Measurements from ENCODE around the gene PTH2.
"Not testable (repeated sequence)": the region's sequence is repeated elsewhere in the genome, so short reads cannot be mapped to it uniquely, and the experiment has no call there.

PTH2 gene, protein sequence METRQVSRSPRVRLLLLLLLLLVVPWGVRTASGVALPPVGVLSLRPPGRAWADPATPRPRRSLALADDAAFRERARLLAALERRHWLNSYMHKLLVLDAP

DNA sequence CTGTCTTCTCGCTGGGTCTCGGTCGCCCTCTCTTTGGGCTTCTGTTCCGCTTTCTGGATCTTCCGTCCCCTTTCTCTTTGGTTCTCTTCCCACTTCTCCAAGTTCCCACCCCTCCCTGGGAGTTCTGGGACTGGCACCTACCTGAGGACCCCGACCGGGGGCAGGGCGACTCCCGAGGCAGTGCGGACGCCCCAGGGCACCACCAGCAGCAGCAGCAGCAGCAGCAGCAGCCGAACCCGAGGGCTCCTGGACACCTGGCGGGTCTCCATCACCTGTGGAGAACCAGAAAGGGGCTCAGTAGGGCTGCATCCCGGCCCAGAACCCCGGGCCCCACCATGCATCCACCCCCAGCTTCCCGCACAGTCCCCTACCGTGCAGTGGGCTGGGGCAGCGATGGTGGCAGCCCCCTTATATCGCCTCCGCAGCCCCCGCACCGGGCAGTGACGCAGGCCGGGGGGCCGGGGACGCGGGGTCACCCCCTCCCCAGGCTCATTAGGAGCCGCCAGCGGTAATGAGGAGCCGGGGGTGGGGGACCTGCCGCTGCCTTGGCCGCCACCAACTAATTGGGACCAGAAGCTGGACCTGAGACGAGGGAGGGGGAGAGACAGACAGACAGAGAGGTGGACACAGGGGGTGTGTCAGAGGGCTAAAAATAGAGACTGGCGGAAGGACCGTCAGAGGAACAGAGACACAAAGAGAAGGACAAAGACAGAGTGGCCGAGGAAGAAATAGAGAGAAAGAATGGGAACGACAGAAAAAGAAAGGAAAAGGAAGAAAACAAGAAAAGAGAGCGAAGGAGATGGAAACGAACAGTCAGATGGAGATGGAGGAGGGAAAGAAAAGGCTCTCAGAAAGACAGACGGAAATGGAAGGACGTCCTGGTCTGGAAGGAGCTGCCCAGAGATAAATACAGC is at the start of gene PTH2:
PTH2 (minus strand) TSS at position 371 of the 914 bp plus-strand sequence; CDS start at position 269, 102 bp downstream.
- no peak for DNase-seq

DNA sequence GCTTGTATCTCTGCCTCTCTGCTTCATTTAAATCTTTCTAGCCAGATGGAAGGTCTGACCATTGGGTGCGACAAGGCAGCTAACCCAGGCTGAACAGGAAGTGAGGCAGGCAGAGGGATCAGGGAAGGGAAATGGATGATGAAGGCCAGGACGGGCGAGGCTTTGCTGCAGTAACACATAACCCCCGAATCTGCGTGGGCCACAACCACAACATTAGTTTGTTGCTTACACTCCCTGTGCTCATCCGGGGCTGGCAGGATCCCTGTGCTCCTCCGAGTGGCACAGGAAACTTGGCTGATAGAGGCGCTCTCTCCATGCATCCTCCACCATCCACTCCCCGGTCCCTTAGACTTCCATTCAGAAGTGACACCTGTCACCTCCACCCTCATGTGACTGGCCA is 49.7 kb upstream of the PTH2 start:
- no peak for DNase-seq

DNA sequence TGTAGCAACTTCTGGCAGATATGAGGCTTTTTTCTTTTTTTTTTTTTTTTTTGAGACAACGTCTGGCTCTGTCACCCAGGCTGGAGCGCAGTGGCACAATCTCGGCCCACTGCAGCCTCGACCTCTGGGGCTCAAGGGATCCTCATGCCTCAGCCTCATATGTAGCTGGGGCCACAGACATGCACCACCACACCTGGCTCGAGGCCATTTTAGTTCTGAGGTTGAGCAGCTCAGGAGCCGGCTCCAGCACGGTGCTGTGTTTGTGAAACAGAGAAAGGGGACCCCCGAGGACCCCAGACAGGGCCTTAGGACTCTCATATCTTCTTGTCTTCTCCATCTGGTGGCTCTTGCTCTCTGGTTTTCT is 47.4 kb upstream of the PTH2 start:
- DNase-seq, result no peak

DNA sequence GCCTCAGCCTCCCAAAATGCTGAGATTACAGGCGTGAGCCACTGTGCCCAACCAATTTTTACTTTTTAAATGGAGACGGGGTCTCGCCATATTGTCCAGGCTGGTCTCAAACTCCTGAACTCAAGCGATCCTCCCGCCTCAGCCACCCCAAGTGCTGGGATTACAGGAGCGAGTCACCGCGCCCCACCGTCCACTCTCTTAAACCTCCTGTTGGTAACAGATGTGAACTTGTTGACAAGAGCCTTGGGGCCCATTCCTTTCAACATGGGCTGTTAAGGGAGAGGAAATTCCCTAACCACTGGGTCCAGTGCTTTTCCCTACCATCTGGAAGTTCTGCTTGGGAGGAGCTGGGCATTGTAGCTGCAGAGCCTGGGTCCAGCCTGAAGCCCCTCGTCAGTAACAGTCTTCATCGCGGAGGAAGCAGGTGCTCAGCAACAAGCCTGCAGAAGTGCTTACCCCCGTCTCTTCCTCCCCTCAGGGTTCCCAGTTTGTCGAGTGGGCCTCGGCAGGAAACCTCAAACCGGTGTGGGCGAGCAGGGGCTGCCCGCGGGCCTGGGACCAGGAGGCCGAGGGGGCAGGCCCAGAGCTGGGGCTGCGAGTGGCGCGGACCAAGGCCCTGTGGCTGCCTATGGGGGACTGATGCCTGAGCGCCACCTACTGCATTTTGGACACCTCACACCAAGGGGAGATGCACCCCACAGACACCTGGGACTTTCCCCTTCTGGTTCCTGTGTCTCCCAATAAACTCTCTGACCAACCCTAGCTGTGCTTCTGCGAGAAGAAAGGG is 46.8 kb upstream of the PTH2 start:
- DNase-seq, result no peak

DNA sequence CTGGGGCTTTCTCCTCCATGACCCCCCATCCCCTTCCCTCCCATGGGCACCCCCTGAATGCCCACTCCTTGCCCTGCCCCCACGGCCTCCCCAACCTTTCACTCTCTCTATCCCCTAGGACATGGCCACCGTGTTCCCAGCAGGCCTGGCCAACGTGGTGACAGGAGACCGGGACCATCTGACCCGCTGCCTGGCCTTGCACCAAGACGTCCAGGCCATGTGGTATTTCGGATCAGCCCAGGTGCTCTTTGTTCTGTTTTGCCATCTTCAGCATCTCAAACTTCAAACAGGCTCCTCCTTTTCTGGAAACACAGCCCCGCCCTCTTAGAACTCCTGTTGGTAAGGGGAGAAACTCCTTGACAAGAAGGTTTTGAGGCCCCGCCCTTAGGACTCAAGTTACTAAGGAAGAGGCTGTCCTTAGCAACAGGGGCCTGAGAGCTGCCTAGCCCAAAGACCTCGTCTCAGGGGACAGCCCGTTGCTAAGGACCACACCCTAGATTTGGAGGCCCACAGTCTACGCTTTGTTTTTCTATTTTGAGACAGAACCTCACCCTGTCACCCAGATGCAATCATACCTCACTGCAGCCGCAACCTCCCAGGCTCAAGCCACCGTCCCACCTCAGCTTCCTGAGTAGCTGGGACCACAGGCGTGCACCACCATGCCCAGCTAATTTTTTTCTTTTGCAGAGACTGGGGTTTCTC is 45.7 kb upstream of the PTH2 start:
- no peak for DNase-seq

DNA sequence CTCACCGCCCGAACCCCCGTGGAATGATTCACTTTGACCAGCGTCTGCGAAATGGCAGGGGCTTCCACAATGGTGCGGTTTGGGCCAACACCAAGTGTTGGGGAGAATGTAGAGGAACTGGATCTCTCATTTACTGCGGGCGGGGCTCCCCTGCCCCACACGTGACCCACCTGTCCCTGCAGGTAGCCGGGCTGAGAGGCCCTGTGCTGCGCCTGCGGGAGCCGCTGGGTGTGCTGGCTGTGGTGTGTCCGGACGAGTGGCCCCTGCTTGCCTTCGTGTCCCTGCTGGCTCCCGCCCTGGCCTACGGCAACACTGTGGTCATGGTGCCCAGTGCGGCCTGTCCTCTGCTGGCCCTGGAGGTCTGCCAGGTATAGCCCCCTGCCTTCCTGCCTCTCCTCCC is 45.0 kb upstream of the PTH2 start:
- no peak for DNase-seq

DNA sequence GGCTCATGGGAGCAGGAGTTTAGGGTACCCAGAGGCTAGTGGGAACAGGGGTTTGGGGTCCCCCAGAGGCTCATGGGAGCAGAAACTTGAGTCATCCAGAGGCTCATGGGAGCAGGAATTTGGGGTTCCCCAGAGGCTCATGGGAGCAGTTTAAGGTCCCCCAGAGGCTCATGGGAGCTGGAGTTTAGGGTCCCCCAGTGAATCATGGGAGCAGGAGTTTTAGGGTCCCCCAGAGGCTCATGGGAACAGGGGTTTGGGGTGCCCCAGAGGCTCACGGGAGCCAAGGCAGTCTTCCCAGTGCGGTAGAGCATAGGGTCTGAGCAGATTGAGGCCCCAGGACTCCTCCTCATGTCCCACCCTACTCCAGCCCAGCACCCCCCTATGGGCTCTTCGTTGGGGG is 42.1 kb upstream of the PTH2 start:
- no peak for DNase-seq

DNA sequence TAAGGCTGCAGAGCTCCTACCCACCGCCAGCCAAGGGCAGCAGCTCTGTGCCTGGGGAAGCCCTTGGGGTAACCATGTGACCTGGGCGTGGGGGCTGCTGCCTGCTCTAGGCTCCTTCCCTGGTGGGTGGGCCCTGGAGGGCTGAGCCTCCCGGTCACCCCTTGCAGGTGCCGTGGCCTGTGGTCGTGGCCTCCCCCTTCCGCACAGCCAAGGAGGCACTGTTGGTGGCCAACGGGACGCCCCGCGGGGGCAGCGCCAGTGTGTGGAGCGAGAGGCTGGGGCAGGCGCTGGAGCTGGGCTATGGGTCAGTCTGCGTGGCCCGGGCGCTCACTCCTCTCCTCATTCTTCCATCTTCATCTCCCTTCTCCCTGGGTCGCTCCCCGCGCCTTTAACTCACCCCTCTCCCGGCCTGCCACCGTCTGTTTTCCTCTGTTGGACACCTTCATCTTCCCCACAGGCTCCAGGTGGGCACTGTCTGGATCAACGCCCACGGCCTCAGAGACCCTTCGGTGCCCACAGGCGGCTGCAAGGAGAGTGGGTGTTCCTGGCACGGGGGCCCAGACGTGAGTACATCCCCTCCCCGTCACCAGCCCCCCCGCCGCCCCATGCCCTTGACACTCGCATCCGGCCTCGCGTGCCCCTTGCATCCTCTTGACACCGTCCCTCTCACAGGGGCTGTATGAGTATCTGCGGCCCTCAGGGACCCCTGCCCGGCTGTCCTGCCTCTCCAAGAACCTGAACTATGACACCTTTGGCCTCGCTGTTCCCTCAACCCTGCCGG is 40.9 kb upstream of the PTH2 start:
- no peak for DNase-seq

DNA sequence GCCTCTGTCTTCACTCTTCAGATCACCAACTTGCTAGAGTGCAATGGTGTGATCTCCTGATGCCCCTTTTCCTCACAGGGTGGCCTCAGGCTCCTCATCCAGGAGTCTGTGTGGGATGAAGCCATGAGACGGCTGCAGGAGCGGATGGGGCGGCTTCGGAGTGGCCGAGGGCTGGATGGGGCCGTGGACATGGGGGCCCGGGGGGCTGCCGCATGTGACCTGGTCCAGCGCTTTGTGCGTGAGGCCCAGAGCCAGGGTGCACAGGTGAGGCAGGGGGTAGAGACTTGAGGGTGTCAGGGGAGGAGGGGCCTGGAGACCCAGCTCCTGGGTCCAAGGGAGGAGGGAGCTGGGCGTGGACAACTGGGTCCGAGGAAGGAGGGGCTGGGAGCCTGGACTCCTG is 39.3 kb upstream of the PTH2 start:
- no peak for DNase-seq

DNA sequence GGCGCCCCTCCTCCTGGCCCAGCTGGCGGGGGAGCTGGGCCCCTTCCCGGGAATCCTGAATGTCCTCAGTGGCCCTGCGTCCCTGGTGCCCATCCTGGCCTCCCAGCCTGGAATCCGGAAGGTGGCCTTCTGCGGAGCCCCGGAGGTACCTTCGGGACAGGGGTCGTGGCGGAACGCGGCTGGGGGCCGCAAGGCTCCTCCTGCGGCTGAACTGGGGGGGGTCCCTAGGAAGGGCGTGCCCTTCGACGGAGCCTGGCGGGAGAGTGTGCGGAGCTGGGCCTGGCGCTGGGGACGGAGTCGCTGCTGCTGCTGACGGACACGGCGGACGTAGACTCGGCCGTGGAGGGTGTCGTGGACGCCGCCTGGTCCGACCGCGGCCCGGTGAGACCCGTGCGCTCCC is 38.4 kb upstream of the PTH2 start:
- no peak for DNase-seq

DNA sequence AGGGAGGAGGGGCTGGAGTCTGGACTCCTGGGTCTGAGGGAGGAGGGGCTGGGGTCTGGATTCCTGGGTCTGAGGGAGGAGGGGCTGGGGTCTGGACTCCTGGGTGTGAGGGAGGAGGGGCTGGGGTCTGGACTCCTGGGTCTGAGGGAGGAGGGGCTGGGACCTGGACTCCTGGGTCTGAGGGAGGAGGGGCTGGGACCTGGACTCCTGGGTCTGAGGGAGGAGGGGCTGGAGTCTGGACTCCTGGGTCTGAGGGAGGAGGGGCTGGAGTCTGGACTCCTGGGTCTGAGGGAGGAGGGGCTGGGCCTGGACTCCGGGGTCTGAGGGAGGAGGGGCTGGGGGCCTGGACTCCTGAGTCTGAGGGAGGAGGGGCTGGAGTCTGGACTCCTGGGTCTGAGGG is 37.9 kb upstream of the PTH2 start:
- not testable (repeated sequence) for DNase-seq

DNA sequence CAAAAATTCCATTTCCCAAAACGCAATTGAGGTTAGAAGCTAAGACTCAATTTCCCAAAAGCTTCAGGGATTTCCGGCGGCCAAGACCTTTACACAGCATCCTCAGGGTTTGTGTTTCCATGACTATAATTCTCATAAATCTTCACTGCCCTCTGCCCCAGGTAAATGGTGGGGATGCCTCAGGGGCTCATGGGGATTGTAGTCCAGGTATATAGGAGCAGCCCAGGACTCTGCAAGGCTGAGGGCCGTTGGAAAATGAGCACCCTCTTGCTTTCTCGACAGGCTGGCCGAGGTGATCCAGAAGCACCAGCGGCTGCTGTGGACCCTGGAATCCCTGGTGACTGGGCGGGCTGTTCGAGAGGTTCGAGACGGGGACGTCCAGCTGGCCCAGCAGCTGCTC is 36.1 kb upstream of the PTH2 start:
- no peak for DNase-seq

DNA sequence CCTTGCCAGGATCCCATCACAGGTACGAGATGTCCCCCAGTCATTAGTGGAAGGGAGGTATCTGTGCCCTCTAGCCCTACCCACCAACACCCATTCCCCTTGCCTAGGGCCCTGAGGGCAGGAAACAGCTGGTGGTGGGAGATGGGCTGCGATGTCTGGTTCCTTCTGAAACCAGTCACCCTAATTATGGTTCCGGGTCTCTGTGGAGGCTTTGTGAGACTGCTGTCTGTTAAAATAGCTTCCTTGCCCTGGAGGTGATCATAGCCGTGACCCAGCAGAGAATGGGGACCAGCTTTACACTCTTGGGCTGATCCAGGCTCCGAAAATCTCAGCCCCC is 35.3 kb upstream of the PTH2 start:
- no peak for DNase-seq

DNA sequence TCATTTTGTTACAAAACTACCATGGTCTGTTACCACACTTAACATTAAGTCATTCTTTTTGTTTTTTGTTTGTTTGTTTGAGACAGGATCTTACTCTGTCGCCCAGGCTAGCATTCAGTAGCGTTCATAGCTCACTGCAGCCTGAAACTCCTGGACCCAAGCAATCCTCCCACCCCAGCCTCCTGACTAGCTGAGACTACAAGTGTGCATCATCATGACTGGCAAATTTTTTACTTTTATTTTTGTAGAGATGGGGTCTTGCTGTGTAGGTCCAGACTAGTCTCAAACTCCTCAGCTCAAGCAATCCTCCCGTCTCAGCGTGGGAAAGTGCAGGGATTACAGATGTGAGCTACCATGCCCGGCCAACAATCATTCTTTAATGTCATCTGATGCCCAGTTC is 33.1 kb upstream of the PTH2 start:
- no peak for DNase-seq

DNA sequence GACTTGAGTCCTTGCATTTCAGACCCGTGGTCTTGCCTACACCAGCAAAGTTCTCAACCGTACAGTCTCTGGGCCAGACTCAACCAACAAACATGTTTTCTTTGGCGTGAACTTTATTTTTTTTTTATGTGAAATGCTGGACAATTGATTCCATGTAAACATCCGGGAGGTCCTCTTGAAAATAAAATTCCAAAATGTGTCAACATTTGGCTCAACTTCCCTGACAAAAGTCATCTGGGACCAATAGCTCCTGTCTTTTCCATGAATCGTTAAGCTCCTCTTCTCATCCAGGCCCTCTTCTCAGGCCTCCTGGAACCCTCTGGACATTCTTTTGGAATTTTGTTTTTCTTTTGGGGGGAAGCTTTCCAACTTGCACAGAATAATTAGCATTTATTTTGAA is 32.5 kb upstream of the PTH2 start:
- DNase-seq, result no peak

DNA sequence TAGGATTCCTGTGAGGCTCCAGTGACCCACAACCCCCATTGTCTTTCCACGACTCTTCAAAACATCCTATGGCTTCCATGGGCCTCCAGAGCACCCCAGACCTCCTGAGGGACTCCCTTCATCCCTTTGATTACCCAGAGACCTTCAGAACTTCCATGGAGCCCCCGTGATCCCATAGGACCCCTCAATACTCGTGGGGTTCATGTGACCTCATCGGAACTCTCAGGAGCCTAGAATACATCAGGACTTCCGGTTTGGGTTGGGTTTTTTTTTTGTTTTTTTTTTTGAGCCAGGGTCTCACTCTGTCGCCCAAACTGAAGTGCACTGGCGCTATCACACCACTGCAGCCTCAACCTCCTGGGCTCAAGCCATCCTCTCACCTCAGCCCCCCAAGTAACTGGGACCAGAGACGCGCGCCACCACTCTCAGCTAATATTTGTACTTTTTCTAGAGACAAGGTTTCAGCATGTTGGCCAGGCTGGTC is 30.6 kb upstream of the PTH2 start:
- no peak for DNase-seq

DNA sequence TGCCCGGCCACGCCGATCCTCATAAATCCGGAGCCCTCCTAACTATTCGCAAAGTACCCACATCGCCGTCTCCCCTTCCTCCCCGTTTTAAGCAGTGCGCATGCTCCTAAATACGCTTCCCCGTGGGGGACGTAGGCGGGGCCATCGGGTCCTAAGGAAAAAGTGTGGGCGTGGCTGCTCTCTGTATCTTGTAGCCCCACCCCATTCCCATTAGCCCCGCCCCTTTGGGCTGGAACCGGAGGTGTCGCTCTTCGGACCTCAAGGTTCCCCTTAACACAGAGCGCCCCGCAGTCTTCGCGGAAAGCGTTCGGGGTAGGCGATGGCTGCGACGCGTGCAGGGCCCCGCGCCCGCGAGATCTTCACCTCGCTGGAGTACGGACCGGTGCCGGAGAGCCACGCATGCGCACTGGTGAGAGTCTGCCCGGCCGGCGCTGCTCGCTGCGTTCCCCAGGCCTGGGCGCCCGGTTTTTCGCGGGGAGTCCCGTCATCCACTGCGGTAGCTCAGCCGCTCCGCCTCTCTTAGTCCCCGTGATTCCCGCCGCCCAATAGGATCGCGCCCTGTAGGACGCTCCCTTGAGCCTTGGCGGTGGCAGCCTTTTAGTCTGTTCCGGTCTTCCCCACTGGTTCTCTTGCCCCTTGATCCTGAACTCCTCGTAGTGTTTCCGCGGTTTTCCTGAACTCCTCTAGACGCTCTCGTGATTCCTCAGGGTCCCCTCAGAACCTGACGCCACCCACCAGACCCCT is 29.9 kb upstream of the PTH2 start, which contains the start of gene ALDH16A1:
ALDH16A1 (plus strand) TSS at position 213 of the 744 bp plus-strand sequence; CDS start at position 320, 107 bp downstream.
- DNase-seq, result peak; percentile 79 to 95

DNA sequence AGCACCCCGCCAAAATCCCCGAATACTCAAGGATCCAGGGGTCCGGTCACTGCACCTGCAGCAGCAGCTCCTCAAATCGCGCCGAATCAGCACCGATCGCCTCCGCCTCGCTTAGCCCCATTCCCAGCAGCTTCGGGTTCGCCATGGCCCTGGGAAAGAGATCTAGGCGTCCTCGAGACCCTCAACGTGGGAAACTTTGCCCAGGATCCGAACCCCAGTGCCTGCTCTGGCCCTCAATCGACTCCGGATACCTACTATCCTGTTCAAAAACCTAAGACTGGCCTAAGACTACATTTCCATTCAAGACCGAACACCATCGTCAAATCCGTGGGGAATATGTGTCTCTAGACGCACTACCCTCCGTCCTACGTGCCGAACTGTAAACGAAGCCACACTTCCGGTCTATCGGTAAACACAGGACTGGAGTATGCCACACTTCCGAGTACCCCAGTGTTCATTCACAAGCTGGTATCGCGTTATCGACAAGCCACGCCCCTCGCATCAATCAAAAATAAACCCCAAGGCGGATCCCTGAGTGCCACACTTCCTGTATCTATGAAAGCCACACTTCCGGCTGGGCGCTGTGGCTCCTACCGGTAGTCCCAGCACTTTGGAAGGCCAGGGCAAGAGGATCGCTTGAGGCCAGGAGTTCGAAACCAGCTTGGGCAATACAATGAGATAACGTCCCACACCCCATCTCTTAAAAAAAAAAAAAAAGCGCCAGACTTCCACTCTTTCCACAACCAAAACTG is 28.4 kb upstream of the PTH2 start, which contains the start of gene PIH1D1:
PIH1D1 (minus strand) TSS at position 385 of the 752 bp plus-strand sequence; CDS start at position 145, 240 bp downstream.
- peak; percentile 95 to 96 for DNase-seq

DNA sequence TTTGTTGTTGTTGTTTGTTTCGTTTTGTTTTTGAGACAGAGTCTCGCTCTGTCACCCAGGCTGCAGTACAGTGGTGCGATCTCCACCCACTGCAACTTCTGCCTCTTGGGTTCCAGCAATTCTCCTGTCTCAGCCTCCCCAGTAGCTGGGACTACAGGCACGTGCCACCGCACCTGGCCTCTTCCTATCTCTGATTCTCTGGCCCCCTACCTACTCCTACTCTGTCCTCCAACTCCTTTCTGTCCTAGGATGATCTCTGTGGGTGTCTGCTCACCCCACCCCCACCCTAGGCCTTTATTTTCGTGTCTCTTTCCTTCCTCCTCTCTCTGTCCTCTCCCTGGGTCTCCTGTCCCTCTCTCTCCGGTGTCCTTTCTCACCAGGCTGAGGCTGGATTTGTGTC is 27.2 kb upstream of the PTH2 start:
- DNase-seq, result no peak

DNA sequence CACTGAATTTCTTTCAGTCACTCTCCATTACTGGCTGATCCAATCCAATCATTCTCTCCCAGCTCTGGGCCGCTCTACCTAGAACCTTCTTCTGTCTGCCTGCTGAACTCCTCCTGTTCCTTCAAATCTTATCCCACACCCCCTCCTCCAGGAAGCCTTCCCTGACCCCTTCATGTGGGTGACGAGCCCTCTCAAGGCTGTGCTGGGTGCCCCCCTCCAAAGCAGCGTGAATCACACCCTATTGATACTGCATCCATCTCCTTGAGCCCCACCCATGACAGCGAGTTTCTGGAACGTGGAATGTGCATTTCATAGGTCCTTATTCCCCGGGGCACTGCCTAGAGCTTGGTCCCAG is 25.2 kb upstream of the PTH2 start:
- no peak for DNase-seq

All from cerebellar nuclear complex (tissue), 1 donor.